Suprapubic skin (tissue), 4 donors: ENCODE data around the gene SYNGR1. TPM values are rescaled to one million over a fixed set of nuclear protein-coding genes. Genes with fewer than 3 reads are reported as not detected.
A peak's percentile ranks its signal among the peaks of the same experiment; 100 is the strongest.

Source experiments
- DNase-seq, 2 donors: peaks; one replicate each; pipeline ENCODE4 v3.0.0-alpha.2; 2019; ENCODE audit warnings: low spot score in 2 of 2
- H3K27ac ChIP-seq: fragments of 200-600 bp; sonication (generic); one replicate; pipeline ENCODE4 v1.5.1; 2019
- H3K27me3 ChIP-seq: fragments of 200-600 bp; sonication (generic); one replicate; pipeline ENCODE4 v1.5.1; 2019
- H3K36me3 ChIP-seq: fragments of 200-600 bp; sonication (generic); one replicate; pipeline ENCODE4 v1.5.1; 2019
- H3K4me1 ChIP-seq: fragments of 200-600 bp; sonication (generic); one replicate; pipeline ENCODE4 v1.5.1; 2019
- H3K4me3 ChIP-seq: fragments of 200-600 bp; sonication (generic); one replicate; pipeline ENCODE4 v1.5.1; 2019; ENCODE audit warnings: mild to moderate bottlenecking
- H3K9me3 ChIP-seq: fragments of 200-600 bp; sonication (generic); one replicate; pipeline ENCODE4 v1.5.1; 2019
- CTCF ChIP-seq, 2 donors: fragments of 200-600 bp in 1 of 2; fragments of 450-650 bp in 1 of 2; sonication (generic) in 1 of 2; IDR thresholded peaks; one replicate each; pipeline ENCODE4 v1.5.1; 2016 to 2019; ENCODE audit warnings: antibody characterized with exemption in 2 of 2, mild to moderate bottlenecking in 1 of 2, moderate library complexity in 1 of 2
- EP300 ChIP-seq: sonication (generic); formaldehyde crosslinking; IDR thresholded peaks from one replicate; pipeline ENCODE4 v1.6.1; 2017; ENCODE audit warnings: antibody characterized with exemption
- POLR2A ChIP-seq, 2 donors: fragments of 450-650 bp; IDR thresholded peaks; one replicate each; pipeline ENCODE4 v1.6.1; 2017; ENCODE audit warnings: antibody characterized with exemption in 2 of 2, mild to moderate bottlenecking in 2 of 2, moderate library complexity in 2 of 2
- POLR2AphosphoS5 ChIP-seq, 3 donors: sonication (generic); formaldehyde crosslinking; IDR thresholded peaks; one replicate each; pipeline ENCODE4 v1.6.1; 2017; ENCODE audit warnings: antibody characterized with exemption in 3 of 3
- WGBS: methylation state at CpG from one replicate; pipeline ENCODE4 v1.1.5; 2018; 5-methylcytosine and 5-hydroxymethylcytosine counted together
- total RNA-seq, 4 donors: library from RNA; depleted of rRNA; stranded (reverse); fragments of >200 nt; gene quantifications; one replicate each; pipeline ENCODE4 v1.1.0, GENCODE V29; 2016

SYNGR1 gene
- total RNA-seq, 4 donors from 2014 or later = 34.6 to 52.5 (median 44.3) TPM

- DNase-seq = no peak
- WGBS = 91% methylated on average over 16 of the region's 16 CpGs
- no peaks in the 10 kb centered on the region for H3K27me3 ChIP-seq
- H3K4me1 ChIP-seq = peaks cover 29% of the 10 kb centered on the region
- TF ChIP-seq POLR2AphosphoS5 (IDR thresholded peaks at IDR 0.05) (no peak), CTCF (IDR thresholded peaks at IDR 0.05) (no peak), EP300 (no peak), POLR2A (IDR thresholded peaks at IDR 0.05) (no peak)
- no peak overlapping the region for H3K27ac ChIP-seq
- no peak overlapping the region for H3K4me3 ChIP-seq
- H3K9me3 ChIP-seq = no peaks in the 10 kb centered on the region
- H3K36me3 ChIP-seq = no peaks in the 10 kb centered on the region
Observed at GRCh38 chr22:39303892-39304671, 45.7 kb upstream of the SYNGR1 start.

- DNase-seq = peak in 1 of 2 donors; percentile 67
- no peak for TF ChIP-seq EP300
- TF ChIP-seq CTCF (IDR thresholded peaks at IDR 0.05) = no peak
- TF ChIP-seq POLR2A (IDR thresholded peaks at IDR 0.05) = no peak
- no peak for TF ChIP-seq POLR2AphosphoS5 (IDR thresholded peaks at IDR 0.05)
- Histone ChIP-seq H3K27ac (no peak overlapping the region), H3K27me3 (no peaks in the 10 kb centered on the region), H3K36me3 (peaks cover 3% of the 10 kb centered on the region), H3K4me1 (peaks cover 26% of the 10 kb centered on the region), H3K4me3 (no peak overlapping the region), H3K9me3 (no peaks in the 10 kb centered on the region)
- 75% methylated on average over 5 of the region's 14 CpGs for WGBS
Observed at GRCh38 chr22:39306456-39307361, 43.1 kb upstream of the SYNGR1 start.

- Histone ChIP-seq H3K27me3 (no peaks in the 10 kb centered on the region), H3K27ac (peak overlapping the region; percentile 81), H3K36me3 (peaks cover 24% of the 10 kb centered on the region), H3K4me1 (peaks cover 26% of the 10 kb centered on the region), H3K4me3 (peak overlapping the region; percentile 26), H3K9me3 (no peaks in the 10 kb centered on the region)
- TF ChIP-seq POLR2AphosphoS5 (IDR thresholded peaks at IDR 0.05) (peak in 1 of 3 donors; percentile 83), CTCF (IDR thresholded peaks at IDR 0.05) (no peak), POLR2A (IDR thresholded peaks at IDR 0.05) (no peak), EP300 (no peak)
- 9% methylated on average over 24 of the region's 24 CpGs for WGBS
- peak; percentile 88 to 90 for DNase-seq
Observed at GRCh38 chr22:39308614-39309363, 41.0 kb upstream of the SYNGR1 start.

GRCh38 chr22:39309364-39309861, 40.4 kb upstream of the SYNGR1 start:
- peak overlapping the region; percentile 17 for H3K4me3 ChIP-seq
- peak in 1 of 2 donors; percentile 73 for DNase-seq
- H3K27me3 ChIP-seq = no peaks in the 10 kb centered on the region
- H3K27ac ChIP-seq = peak overlapping the region; percentile 81
- H3K36me3 ChIP-seq = peaks cover 30% of the 10 kb centered on the region
- 47% methylated on average over 10 of the region's 18 CpGs for WGBS
- no peak for TF ChIP-seq EP300
- TF ChIP-seq POLR2A (IDR thresholded peaks at IDR 0.05) = no peak
- TF ChIP-seq CTCF (IDR thresholded peaks at IDR 0.05) = no peak
- TF ChIP-seq POLR2AphosphoS5 (IDR thresholded peaks at IDR 0.05) = no peak
- peaks cover 29% of the 10 kb centered on the region for H3K4me1 ChIP-seq
- H3K9me3 ChIP-seq = no peaks in the 10 kb centered on the region
